Right kidney (tissue), 1 donor: Measurements from ENCODE around the gene CACNA1C.

Source experiments
- DNase-seq: peaks from one replicate; pipeline ENCODE4 v3.0.0-alpha.2; 2016

The CACNA1C gene

DNA sequence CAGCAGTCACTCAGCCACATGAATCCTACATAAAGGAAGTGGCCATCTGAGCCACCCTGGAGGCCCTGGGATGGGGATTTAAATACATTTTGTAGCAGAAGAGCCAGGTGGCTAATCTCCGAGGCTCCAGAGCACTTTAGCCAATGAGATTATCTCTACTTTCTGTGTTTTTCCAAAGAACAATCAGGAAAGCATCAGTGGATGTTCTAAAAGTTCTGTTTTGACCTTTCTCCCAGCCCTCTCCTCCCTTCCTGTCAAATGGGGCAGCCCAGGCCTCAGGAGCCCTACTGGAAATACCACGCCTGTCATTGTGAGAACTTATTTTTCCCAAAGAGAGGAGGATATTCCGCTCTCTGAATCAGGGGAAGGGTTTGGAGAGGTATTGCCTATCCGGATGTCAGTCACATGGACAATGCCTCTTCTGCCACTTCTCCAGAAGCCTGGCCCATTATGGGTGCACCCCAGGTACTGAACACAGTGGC lies 405.2 kb downstream of the CACNA1C start:
- DNase-seq: no peak

DNA sequence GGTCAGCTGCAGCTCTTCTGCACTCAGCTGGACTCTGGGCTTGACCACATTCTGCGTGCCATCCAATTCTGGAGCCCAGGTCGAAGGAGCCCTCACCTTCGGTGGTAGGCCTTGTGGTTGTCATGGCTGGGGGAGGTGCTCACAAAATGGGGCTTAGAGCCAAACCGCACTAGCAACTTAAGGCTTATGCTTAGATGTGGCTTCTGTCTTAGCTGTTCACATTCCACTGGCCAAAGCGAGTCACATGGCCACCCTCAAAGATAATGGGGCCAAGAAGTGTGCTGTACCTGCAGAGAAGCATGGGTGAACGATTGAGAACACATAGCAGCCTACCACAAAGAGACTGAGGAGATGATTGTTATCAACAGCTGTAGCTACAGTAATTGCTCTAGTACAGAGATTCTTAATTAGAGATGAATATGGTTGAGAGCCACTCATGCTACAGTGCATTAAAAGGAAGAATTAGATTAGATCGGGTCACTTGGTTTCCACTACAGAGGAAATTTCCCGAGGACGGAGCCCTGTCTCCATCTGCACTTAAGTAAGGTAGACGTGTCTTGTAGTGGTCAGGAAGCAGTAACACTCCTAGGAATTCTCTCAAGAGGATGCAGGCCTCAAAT lies 407.4 kb downstream of the CACNA1C start:
- DNase-seq: no peak

DNA sequence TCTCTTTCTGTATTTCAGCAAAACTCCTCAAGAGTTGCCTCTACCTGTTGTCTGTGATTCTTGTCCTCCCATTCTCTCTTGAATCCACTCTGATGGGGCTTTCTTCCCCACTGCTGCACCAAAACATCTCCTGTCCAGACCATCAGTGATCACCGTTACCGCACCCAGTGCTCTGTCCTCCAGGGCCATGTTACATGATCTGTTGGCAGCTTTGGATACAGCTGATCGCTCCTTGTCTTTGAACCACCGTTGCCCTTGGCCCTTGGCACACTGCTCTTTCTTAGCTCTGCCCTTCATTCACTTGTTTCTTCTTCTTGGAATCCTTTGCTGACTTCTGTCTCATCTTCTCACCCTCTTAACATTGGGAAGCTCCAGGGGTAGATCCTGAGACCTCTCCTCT lies 408.3 kb downstream of the CACNA1C start:
- no peak for DNase-seq

GRCh38 chr12:2461645-2462044 lies 408.9 kb downstream of the CACNA1C start:
- no peak for DNase-seq

- DNase-seq: no peak
Measured at GRCh38 chr12:2462087-2462486, 409.3 kb downstream of the CACNA1C start.

DNA sequence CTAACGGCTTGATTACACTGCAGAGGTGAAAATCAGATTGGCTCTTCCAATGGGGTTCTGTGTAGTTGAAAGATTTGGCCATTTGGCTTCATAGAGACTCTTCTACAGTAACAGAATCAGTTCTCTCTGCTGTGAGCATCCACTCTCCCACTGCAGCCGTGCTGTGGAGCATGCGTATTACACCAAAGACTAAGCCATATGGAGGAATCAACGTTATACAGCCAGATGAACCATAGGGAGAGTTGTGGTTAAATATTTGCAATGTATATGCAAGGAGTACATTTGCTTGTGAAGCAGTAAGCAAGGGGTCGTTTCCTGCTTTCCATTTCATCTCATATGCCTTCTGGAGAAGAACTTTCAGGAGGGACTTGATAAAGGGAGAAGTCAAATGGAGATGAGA lies 410.9 kb downstream of the CACNA1C start:
- no peak for DNase-seq

DNA sequence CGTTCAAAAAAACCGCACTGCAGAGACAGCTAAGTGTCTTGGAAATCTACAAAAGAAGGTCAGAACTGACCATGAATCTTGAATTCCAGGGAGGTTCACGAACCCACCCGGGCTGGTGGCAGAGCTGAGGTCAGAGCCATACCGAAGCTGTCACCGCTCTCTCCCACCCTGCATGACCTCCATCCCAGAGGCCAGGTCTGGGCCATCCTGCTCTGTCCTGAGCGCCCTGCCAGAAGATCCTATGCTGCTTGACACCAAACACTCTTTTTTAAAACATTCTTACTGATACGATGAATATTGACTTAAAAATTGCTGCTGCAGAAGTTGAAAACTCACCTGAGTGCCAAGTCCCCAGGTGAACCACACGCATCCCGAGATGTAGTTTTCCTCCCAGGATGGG lies 412.9 kb downstream of the CACNA1C start:
- DNase-seq: no peak

GRCh38 chr12:2466211-2466610 lies 413.4 kb downstream of the CACNA1C start:
- no peak for DNase-seq

- no peak for DNase-seq
Measured at GRCh38 chr12:2467447-2468195, 414.8 kb downstream of the CACNA1C start.

GRCh38 chr12:2475984-2476383 lies 423.2 kb downstream of the CACNA1C start:
- DNase-seq: no peak

- DNase-seq: no peak
Measured at GRCh38 chr12:2477009-2477766, 424.4 kb downstream of the CACNA1C start.

DNA sequence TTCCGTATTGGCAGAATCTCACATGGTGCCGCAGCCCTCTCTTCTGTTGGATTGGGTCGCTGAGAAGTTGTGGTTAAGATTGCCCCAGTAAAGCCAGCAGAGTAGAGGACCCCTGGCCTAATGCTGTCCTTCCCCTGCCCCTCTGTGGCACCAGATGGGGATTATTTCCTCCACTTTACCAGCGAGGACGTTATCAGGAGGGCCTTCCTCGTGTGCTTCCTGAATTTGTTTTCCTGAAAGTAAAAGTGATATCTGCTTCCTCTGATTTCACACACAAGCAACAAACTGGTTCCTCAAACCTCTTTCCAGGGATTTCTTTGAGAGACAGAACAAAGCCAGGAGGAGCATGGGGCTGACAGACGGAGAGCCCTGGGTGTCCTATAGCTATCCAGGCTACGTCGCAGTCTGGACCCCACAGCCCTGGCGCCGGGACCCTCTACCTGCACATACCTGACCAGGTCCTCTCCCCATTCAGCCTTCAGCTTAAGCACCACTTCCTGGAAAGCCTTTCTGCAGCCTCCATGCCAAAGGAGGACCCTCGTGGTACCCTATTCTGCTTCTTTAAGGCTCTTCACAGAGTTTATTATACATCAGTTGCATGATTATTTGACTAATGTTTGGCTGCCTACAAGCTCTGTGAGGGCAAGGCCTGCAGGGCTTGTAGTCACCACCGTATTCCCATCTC lies 427.2 kb downstream of the CACNA1C start:
- no peak for DNase-seq

DNA sequence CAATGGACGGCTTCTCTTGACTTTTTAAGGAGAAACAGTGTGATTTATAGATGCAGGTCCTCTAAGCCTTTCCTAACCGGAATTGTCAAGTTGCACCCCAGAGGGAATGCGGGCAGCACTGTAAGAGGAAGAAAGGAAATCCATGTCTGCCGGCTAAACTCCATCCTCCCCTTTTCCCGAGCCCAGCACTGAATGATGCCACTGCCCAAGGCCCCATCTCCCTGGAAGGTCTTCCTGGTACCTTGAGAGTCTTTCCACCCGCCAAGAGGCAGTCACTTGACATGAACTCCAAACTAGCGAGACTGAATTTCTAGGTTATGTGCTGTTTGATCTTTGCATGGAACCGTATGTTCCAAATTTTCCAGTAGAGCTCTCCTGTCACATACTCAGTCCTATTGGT lies 428.6 kb downstream of the CACNA1C start:
- no peak for DNase-seq

- DNase-seq: no peak
Measured at GRCh38 chr12:2481951-2482350, 429.2 kb downstream of the CACNA1C start.

- DNase-seq: no peak
Measured at GRCh38 chr12:2482938-2483660, 430.3 kb downstream of the CACNA1C start.

GRCh38 chr12:2483713-2484112 lies 430.9 kb downstream of the CACNA1C start:
- DNase-seq: no peak

GRCh38 chr12:2484141-2484776 lies 431.5 kb downstream of the CACNA1C start:
- no peak for DNase-seq

GRCh38 chr12:2485681-2486080 lies 432.9 kb downstream of the CACNA1C start:
- DNase-seq: no peak

DNA sequence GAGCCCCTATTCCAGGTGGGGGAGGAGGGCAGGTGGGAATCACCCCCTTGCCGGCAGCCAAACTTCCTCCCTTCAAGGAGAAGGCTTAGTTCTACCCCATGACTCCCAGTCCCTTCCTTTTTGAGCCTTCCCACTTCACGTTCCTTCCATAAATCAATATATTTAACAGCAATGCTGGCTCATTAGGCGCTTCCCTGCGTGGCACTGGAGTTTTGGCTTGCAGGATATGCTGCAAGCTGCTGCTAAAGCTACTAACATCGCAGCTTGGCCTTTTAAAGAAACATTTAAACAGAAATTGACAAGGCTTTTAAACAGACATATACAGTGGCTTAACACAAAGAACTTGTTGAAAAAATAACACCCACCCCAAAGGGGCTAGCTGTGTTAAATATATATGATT lies 434.0 kb downstream of the CACNA1C start:
- DNase-seq: no peak

DNA sequence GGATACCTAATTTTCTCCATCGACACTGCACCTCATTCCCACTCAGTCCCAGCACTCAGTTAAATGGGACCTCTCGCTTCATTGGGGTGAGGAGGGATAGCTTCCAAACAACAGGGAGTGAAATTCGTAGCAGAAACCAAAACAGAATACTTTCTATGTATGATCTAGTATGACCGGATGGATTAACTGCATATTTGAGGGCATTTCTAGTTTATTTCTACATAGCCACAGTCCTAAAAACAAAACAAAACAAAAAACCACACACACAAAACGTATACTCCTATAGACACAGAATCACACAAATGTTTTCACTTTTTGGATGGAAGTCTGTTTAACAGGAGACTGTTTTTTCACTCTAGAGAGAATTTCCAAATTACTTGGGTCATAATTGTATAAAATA lies 434.5 kb downstream of the CACNA1C start:
- no peak for DNase-seq

DNA sequence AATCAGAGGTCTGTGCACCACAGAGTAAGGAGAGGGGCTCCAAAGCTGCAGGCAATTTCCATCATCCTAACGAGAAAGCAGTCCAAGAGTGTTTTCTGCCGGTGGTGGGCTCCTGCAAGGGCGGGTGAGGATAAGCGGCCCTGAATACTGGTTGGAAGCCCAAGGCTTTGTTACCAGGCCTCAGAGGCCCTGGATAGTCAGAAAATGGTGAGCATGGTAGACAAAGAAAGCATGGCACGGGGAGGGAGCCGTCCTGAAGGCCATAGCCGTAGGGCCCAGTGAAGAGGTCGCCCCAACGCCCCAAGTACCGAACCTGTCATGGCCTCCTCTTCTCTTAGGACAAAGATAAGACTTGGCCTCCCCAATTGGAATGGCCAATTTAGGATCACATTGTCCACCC lies 435.3 kb downstream of the CACNA1C start:
- DNase-seq: no peak

- DNase-seq: no peak
Measured at GRCh38 chr12:2488596-2488995, 435.8 kb downstream of the CACNA1C start.
